T-helper 2 cell treated with Interferon-gamma antibody and Interleukin-4, amounts not matched to agents 5 μg/mL and 100 μg/mL, for 36 hours (primary cell): ENCODE results near the gene LPIN1.

Experiments used
- DNase-seq: peaks from one replicate; pipeline ENCODE4 v3.0.0; 2021; ENCODE audit warnings: low spot score
- H3K27ac Mint-ChIP-seq: one replicate; pipeline ENCODE4 v1.8.0; 2021; ENCODE audit warnings: mild to moderate bottlenecking, mixed read lengths
- H3K27me3 Mint-ChIP-seq: one replicate; pipeline ENCODE4 v1.8.0; 2021; ENCODE audit warnings: low read depth, mixed read lengths
- H3K36me3 Mint-ChIP-seq: one replicate; pipeline ENCODE4 v1.8.0; 2021; ENCODE audit warnings: low read depth, mixed read lengths
- H3K4me1 Mint-ChIP-seq: one replicate; pipeline ENCODE4 v1.8.0; 2021; ENCODE audit warnings: low read depth, mixed read lengths
- H3K4me3 Mint-ChIP-seq: one replicate; pipeline ENCODE4 v1.8.0; 2022; ENCODE audit warnings: mild to moderate bottlenecking, moderate library complexity, mixed read lengths
- H3K9me3 Mint-ChIP-seq: one replicate; pipeline ENCODE4 v1.8.0; 2021; ENCODE audit warnings: mixed read lengths

LPIN1 gene

GRCh38 chr2:11709293-11709692 lies 37.1 kb upstream of the LPIN1 start:
- Mint-ChIP-seq H3K9me3 (peaks cover 4% of the 10 kb centered on the region), H3K27me3 (peaks cover 14% of the 10 kb centered on the region), H3K36me3 (no peaks in the 10 kb centered on the region), H3K4me1 (no peaks in the 10 kb centered on the region), H3K27ac (no peak overlapping the region), H3K4me3 (no peak overlapping the region)
- DNase-seq = no peak

- DNase-seq = no peak
- Mint-ChIP-seq H3K4me3 (no peak overlapping the region), H3K36me3 (no peaks in the 10 kb centered on the region), H3K27ac (no peak overlapping the region), H3K27me3 (peaks cover 17% of the 10 kb centered on the region), H3K4me1 (no peaks in the 10 kb centered on the region), H3K9me3 (peaks cover 3% of the 10 kb centered on the region)
Measured at GRCh38 chr2:11710210-11710609, 36.2 kb upstream of the LPIN1 start.

- Mint-ChIP-seq H3K9me3 (no peaks in the 10 kb centered on the region), H3K36me3 (no peaks in the 10 kb centered on the region), H3K4me3 (no peak overlapping the region), H3K27me3 (peaks cover 17% of the 10 kb centered on the region), H3K27ac (no peak overlapping the region), H3K4me1 (no peaks in the 10 kb centered on the region)
- no peak for DNase-seq
Measured at GRCh38 chr2:11710632-11711353, 35.6 kb upstream of the LPIN1 start.

- H3K4me3 Mint-ChIP-seq = no peak overlapping the region
- no peak overlapping the region for H3K27ac Mint-ChIP-seq
- no peaks in the 10 kb centered on the region for H3K4me1 Mint-ChIP-seq
- no peak for DNase-seq
- peaks cover 17% of the 10 kb centered on the region for H3K27me3 Mint-ChIP-seq
- no peaks in the 10 kb centered on the region for H3K36me3 Mint-ChIP-seq
- no peaks in the 10 kb centered on the region for H3K9me3 Mint-ChIP-seq
Measured at GRCh38 chr2:11711354-11711716, 35.1 kb upstream of the LPIN1 start.

GRCh38 chr2:11711751-11712150 lies 34.7 kb upstream of the LPIN1 start:
- peaks cover 21% of the 10 kb centered on the region for H3K27me3 Mint-ChIP-seq
- H3K36me3 Mint-ChIP-seq = no peaks in the 10 kb centered on the region
- no peak overlapping the region for H3K4me3 Mint-ChIP-seq
- H3K4me1 Mint-ChIP-seq = no peaks in the 10 kb centered on the region
- DNase-seq = no peak
- H3K27ac Mint-ChIP-seq = no peak overlapping the region
- no peaks in the 10 kb centered on the region for H3K9me3 Mint-ChIP-seq

- peaks cover 29% of the 10 kb centered on the region for H3K27me3 Mint-ChIP-seq
- DNase-seq = no peak
- H3K4me3 Mint-ChIP-seq = no peak overlapping the region
- H3K4me1 Mint-ChIP-seq = no peaks in the 10 kb centered on the region
- H3K27ac Mint-ChIP-seq = no peak overlapping the region
- no peaks in the 10 kb centered on the region for H3K36me3 Mint-ChIP-seq
- no peaks in the 10 kb centered on the region for H3K9me3 Mint-ChIP-seq
Measured at GRCh38 chr2:11712866-11713265, 33.6 kb upstream of the LPIN1 start.

- no peak overlapping the region for H3K4me3 Mint-ChIP-seq
- no peak for DNase-seq
- H3K27me3 Mint-ChIP-seq = peaks cover 36% of the 10 kb centered on the region
- no peaks in the 10 kb centered on the region for H3K9me3 Mint-ChIP-seq
- no peak overlapping the region for H3K27ac Mint-ChIP-seq
- no peaks in the 10 kb centered on the region for H3K4me1 Mint-ChIP-seq
- no peaks in the 10 kb centered on the region for H3K36me3 Mint-ChIP-seq
Measured at GRCh38 chr2:11713815-11714214, 32.6 kb upstream of the LPIN1 start.

- DNase-seq = no peak
- H3K36me3 Mint-ChIP-seq = no peaks in the 10 kb centered on the region
Measured at GRCh38 chr2:11715987-11716652, 30.3 kb upstream of the LPIN1 start.

GRCh38 chr2:11716689-11717321 lies 29.6 kb upstream of the LPIN1 start:
- H3K27ac Mint-ChIP-seq = no peak overlapping the region
- no peaks in the 10 kb centered on the region for H3K9me3 Mint-ChIP-seq
- no peak overlapping the region for H3K4me3 Mint-ChIP-seq
- no peak for DNase-seq
- H3K4me1 Mint-ChIP-seq = peaks cover 9% of the 10 kb centered on the region
- H3K27me3 Mint-ChIP-seq = peaks cover 53% of the 10 kb centered on the region
- no peaks in the 10 kb centered on the region for H3K36me3 Mint-ChIP-seq

More at GRCh38 chr2:11715987-11716652, 30.3 kb upstream of the LPIN1 start:
- no peak overlapping the region for H3K4me3 Mint-ChIP-seq
- peaks cover 51% of the 10 kb centered on the region for H3K27me3 Mint-ChIP-seq
- H3K27ac Mint-ChIP-seq = no peak overlapping the region
- H3K4me1 Mint-ChIP-seq = peaks cover 9% of the 10 kb centered on the region
- no peaks in the 10 kb centered on the region for H3K9me3 Mint-ChIP-seq

- Mint-ChIP-seq H3K4me3 (no peak overlapping the region), H3K27me3 (peaks cover 50% of the 10 kb centered on the region), H3K36me3 (no peaks in the 10 kb centered on the region), H3K9me3 (no peaks in the 10 kb centered on the region), H3K27ac (no peak overlapping the region), H3K4me1 (peaks cover 9% of the 10 kb centered on the region)
- DNase-seq = no peak
Measured at GRCh38 chr2:11717623-11718022, 28.8 kb upstream of the LPIN1 start.

- Mint-ChIP-seq H3K36me3 (no peaks in the 10 kb centered on the region), H3K9me3 (no peaks in the 10 kb centered on the region), H3K27me3 (peaks cover 58% of the 10 kb centered on the region), H3K4me3 (no peak overlapping the region), H3K4me1 (peaks cover 9% of the 10 kb centered on the region), H3K27ac (no peak overlapping the region)
- DNase-seq = no peak
Measured at GRCh38 chr2:11718606-11719005, 27.8 kb upstream of the LPIN1 start.

- Mint-ChIP-seq H3K36me3 (no peaks in the 10 kb centered on the region), H3K4me3 (peak overlapping the region; percentile 76), H3K27ac (no peak overlapping the region), H3K4me1 (peaks cover 9% of the 10 kb centered on the region), H3K9me3 (no peaks in the 10 kb centered on the region), H3K27me3 (peaks cover 56% of the 10 kb centered on the region)
- no peak for DNase-seq
Measured at GRCh38 chr2:11719230-11719977, 27.0 kb upstream of the LPIN1 start.

- no peak for DNase-seq
Measured at GRCh38 chr2:11720752-11721151, 25.7 kb upstream of the LPIN1 start.

More at GRCh38 chr2:11720752-11721151, 25.7 kb upstream of the LPIN1 start:
- Mint-ChIP-seq H3K27ac (no peak overlapping the region), H3K27me3 (peaks cover 50% of the 10 kb centered on the region), H3K4me3 (no peak overlapping the region), H3K36me3 (no peaks in the 10 kb centered on the region), H3K9me3 (no peaks in the 10 kb centered on the region), H3K4me1 (peaks cover 9% of the 10 kb centered on the region)
